Suppressor macrophage treated with lipopolysaccharide for 1 hour (primary cell): Measurements from ENCODE around the gene WDR83.
"Not testable (repeated sequence)": the region's sequence is repeated elsewhere in the genome, so short reads cannot be mapped to it uniquely, and the experiment has no call there.

Source experiments
- DNase-seq, 3 donors: peaks; one replicate each; pipeline ENCODE4 v3.0.0-alpha.2; 2020 to 2022

WDR83 gene

DNA sequence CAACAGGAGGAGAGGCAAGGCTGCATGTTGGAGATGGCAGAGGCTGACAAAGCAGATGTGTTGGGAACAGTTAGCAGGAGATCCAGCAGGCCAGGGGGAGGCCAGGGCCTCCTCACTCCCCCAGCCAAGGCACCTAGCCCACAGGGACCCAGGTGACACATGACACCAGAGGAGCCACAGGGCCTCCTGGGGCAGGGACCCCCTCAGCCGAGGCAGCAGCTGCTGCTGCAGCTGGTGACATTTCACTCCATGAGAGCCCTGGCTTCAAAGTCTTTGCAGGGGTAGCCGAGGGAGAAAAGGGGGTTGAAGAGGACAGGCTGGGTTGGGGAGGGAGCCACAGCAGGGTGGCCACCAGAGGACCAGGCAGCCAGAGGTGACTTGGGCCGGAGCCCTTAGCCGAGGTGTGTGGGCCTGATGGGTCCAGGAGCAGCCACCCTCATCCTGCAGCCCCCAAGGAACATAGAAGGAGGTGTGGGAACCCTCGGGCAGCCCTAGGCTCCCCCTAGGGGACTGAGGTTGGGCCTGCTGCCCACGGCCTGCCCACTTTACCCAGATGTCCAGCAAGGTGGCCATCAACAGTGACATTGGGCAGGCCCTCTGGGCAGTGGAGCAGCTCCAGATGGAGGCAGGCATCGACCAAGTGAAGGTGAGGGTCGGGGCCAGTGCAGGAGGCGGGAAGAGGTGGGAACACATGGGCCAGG is 21.0 kb downstream of the WDR83 start, which contains the start of gene GNG14:
TSS of gene GNG14 (plus strand) at position 503 of the 701 bp plus-strand sequence. CDS start at position 554, 51 bp downstream.
- DNase-seq = no peak

DNA sequence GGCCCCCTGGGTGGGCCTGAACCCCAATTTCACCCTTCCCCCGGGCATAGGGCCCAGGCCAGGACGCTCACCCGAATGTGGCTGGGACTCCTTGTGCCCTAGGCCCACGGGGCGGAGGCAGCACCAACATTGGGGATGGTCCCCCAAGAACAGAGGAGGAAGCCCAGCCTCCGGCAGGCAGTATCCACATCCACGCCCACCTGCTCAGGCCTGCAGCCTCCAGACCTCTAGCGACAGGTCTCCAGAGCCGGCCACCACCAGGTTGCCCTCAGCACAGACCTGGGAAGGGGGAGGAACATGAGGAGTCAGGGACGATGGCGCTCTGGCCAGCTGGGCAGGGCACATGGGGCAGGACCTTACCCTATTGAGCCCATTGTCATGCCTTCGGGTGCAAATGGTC is 22.4 kb downstream of the WDR83 start:
- DNase-seq = no peak

DNA sequence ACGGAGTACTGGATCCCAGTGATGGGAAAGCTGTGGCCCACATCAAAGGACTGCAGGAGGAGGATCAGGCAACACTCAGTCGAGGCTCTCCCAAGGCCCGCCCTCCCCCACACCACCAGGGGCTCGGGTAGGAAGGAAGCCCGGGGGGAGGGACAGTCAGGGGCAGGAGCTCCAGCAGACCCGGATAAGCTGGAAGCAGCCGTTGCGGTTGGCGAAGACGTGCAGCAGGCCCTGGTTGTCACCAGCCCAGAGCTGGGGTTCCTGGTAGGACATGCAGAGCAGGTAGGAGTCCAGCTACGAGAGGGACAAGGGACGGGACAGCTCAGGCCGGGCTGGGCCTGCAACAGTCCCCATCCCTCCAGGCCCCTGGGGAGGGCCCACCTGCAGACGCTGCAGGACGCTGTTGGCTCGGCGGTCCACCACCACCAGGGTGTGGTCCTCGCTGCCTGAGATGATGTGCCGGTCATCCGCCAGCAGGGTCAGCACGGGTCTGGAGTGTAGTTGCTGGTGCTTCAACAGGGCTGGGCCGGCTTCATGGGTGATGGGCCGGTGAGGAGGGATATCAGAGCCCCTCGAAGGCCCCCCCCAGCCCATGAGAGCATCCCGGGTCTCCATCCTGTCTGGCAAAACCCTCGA is 23.1 kb downstream of the WDR83 start:
- no peak for DNase-seq

DNA sequence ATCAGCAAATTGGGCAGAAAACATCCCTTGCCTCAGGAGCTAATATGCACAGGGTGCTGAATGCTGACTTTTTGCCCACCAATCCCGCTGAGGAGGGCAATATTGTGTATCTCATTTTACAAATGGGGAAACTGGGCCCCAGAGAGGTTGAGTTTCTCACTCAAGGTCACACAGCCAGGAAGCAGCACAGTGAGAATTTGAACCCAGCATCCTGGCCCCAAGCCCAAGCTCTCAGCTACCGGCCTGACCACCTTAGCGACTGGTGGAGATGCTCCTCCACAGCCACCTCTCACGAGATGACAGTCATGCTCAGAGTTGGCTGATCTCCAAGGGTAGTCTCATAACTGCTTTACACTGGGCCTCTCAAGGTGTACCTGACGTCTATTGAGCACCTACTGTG is 26.4 kb downstream of the WDR83 start:
- no peak for DNase-seq

DNA sequence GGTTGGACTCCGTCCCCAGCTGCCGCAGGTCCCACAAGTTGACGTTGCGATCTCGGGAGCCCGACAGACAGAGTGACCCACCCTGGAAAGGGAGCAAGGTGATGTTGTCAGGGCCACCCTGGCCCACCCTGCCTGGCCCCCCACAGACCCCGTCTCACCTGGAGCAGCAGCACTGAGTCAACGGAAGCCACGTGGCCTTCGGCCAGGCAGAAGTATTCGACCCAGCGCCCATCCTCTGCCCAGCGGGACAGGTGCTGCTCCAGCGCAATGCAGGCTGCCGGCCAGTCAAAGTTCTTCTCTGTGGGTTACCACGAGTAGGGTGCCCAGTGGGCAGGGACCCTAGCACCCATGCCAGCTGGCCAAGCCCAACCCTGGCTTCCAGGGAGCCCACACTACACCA is 28.0 kb downstream of the WDR83 start:
- DNase-seq = no peak

DNA sequence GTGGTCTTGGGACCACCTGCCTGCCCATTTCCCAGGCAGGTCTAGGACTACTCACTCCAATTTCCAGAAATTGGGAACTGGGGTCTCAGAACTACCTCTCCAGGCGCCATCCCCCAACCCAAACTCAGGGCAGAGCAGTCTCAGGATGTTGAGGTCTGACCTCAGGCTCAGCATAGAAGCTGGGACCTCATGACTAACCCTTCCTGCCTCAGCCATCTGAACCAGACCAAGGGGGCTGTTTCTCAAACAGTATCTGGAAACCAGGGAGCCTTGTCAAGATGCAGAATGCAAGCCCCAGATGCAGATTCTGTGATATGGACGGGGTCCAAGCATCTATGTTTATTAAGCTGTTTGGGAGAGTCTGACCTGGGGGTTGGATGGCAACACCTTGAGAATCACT is 28.5 kb downstream of the WDR83 start:
- DNase-seq = no peak

DNA sequence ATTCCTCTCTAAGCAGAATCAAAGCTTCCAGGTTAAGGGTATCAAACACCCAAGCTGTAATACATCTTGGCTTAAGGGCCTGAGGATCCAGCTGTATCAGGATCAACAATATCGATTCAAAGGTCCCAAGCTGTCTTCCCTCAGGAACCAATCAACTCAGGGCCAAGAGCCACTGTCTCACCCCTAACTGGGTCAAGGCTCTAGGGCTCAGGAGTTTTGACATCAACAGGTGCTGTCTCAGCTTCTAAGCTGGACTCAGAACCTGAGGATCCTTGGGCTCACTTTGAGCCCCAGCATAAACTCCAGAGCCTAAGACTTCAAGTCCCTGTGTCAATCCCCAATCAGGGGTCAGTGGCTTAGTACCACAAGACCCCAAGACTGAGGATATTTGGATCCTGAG is 28.9 kb downstream of the WDR83 start:
- no peak for DNase-seq

DNA sequence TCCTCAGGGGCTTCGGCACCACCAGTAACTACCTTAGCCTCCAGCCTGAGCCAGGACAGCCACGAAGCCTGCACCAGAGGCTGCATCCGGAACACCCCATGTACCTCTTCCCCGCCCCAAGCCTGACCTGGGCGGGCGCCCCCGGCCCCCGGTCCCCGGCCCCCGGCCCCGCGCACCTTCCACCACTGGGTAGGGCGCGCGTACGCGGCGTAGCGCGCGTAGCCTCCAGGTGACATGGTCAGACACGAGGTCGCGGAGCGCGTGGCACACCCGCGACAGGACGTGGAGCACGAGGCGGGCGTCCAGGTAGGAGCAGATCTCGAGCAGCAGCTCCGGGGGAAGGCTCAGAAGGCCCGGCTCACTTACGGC is 29.4 kb downstream of the WDR83 start:
- DNase-seq = no peak

DNA sequence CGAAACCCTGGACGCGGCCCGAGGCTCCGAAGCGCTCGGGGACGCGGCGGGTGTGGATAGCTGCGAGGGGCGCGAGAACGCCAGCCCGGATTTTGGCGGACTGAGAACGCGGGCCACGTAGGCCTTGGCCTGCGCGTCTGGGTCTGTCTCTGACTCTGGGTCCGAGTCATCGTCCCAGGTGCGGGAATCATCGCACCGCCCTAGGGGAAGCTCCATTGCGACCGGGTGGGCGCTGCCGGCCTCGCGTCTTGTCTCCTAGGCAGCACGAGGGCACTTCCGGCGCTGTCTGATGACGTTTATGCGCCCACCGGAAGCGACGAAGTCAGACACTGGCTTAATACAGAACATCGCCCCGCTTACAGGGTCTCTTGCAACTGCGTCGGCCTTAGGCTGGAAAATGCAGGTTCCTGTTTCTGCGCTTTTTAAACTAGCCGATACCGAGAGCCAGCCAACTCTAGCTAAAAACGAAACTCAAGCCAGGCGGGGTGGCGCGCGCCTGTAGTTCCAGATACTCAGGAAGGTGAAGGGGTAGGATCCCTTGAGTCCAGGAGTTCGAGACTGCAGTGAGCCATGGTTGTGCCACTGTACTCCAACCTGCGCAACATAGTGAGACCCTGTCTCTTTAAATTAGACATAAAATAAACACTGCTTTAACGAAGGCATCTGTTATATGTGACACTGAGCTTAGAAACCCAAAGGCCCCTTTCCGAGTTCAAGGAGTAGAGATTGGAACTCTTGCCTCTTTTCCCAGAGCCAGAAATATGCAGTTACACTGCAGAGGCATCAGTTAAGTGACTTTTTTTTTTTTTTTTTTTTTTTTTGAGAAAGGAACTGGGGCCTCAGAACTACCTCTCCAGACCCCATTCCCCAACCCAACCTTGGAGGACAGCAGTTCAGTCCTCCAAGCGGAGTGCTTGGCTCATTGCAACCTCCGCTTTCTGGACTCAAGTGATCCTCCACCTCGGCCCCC is 30.0 kb downstream of the WDR83 start, which contains the start of gene FBXW9:
TSS of gene FBXW9 (minus strand) at position 266 of the 970 bp plus-strand sequence. CDS start at position 216, 50 bp downstream.
- DNase-seq = peak; percentile 96 to 98 (median 98)

DNA sequence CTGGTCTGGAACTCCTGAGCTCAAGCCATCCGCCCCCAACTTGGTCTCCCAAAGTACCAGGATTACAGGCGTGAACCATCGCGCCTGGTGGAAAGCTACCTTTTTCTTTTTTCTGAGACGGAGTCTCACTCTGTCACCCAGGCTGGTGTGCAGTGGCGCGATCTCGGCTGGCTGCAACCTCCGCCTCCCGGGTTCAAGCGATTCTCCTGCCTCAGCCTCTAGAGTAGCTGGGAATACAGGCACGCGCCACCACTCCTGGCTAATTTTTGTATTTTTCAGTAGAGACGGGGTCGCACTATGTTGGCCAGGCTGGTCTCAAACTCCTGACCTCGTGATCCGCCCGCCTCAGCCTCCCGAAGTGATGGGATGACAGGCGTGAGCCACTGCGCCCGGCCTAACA is 30.8 kb downstream of the WDR83 start:
- not testable (repeated sequence) for DNase-seq

DNA sequence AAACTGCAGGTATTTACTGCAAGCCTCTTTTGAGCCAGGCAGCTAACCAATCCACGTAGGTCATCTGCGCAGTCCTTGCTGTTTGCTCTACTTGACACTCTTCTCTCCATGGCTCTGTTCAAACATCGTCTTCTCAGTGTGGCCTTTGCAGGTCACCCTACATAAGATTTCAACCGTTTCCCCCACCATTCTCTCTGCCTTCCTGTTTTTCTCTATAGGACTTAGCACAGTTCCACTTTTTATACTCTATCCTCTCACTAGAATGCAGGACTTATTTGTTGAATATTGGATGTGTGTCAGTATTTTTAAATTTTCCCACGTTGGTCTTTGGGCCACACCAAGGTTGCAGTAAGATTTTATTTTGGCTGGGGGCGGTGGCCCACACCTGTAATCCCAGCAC is 31.5 kb downstream of the WDR83 start:
- DNase-seq = no peak

DNA sequence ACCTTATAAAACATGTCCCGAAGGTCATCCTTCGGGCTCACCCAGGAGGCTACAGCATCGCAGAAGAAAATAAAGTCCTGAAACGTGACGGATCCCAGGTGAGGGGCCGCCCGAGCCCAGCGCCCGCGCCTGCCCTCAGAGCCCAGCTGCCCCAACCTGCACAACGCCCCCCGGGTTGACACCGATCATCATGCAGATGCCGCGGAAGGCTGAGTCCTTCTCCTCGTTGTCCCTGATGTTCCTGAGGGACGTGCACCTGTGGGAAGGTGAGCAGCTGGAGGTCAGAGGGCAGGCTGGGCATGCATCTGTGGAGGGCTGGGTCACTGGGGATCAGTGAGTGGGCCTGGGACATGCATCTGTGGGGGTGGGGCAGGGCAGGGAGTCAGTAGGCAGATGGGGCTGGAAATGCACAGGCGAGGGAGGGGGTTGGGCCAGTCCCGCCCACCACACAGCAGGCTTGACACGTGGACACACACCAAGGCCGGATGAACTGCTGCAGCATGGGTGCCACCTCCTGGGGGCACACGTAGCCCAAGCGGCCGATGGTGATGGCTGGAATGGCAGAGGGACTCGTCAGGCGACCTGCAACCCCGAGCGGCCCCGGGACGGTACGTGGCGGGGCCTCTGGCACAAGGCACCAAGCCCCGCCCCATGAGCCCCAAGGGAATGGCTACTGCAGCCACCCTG is 35.1 kb downstream of the WDR83 start:
- DNase-seq = no peak

DNA sequence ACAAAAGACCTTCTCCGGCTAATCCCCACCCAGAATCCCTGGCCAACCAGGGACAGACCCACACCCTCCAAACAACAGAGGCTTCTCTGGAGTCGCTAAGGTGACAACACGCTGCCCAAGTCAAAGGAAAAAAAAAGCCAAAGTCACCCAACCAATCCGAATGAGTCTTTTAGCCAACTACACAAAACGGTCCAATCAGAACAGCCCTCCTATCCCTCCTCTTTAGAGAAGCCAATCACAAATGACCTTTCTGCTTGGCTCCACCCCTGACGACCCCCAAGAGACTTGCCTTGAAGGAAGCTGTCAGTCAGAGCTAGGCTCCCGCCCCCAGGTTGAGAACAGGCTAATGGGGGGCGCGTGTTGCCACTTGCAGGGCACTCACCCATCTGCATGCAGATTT is 36.4 kb downstream of the WDR83 start:
- DNase-seq = peak; percentile 8 to 46 (median 25)

DNA sequence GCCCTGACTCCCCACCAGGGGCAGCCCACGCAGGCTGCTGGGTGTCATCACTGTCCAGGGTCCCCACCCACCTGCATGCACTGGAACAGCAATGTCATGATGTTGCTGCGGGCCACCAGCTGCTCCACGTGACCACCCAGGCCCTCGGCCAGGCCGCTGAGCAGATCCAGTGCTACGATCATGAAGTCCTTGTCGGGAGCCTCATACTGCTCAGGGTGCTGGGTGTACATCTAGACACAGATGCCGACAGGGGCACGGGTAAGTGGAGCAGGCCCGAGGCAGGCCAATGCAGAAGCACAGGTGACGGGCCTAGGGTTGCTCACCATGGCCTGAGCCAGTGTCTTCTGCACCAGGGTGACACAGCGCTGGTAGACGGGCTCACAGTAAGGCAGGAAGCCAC is 38.6 kb downstream of the WDR83 start:
- DNase-seq = no peak

DNA sequence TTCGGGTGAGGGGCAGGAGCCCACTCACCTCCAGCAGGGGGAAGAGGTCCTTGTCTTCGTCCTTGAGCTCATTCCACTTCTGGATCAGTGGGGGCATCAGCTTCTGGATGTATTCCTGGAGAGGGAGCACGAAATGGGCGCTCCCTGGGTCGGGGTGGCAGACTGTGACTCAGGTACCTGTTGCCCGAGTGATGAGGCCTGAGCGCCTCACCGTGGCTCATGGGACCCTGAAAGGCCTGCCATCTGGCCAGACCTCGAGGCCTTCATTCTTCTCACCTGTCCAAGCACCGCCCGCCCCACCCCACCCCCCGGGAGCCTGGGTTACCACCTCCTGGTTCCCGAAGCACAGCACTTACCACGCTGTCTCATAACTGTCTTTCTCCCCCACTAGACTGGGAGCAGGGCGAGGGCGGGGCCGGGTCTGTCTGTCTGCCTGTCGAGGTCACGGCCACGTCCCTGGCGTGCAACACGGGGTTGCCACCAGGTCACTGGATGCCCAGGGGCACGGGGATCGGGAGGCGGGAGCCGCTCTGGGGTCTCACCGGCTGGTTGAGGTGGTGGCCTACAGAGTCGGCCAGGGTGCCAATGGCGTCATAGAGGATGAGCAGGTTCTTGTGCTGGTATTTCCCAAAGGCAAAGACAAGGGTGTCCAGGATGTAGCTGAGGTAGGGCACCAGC is 39.2 kb downstream of the WDR83 start:
- no peak for DNase-seq

DNA sequence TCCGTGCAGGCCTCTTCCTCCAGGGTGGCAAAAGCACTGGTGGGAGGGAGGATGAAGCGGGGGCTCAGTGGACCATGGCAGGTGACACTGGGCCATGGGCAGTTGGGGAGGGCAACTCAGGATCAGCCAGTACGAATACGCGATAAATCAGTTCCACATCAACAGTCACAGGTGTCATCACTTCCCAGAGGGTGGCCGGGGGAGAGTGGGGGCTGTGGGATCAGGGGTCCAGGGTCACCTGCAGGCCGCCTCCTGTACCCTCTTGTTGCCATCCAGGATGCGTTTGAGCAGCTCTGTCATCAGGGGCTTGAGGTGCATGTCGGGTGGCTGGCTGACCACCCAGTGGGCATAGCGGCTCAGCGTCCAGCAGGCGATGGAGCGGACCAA is 39.7 kb downstream of the WDR83 start:
- no peak for DNase-seq

DNA sequence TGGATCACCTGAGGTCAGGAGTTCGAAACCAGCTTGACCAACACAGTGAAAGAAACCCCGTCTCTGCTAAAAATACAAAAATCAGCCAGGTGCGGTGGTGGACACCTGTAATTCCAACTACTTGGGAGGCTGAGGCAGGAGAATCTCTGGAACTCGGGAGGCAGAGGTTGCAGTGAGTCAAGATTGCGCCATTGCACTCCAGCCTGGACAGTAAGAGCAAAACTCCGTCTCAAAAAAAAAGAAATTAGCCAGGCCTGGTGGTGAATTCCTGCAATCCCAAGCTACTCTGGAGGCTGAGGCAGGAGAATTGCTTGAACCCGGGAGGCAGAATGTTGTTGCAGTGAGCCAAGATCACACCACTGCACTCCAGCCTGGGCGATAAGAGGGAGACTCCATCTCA is 42.0 kb downstream of the WDR83 start:
- DNase-seq = no peak

DNA sequence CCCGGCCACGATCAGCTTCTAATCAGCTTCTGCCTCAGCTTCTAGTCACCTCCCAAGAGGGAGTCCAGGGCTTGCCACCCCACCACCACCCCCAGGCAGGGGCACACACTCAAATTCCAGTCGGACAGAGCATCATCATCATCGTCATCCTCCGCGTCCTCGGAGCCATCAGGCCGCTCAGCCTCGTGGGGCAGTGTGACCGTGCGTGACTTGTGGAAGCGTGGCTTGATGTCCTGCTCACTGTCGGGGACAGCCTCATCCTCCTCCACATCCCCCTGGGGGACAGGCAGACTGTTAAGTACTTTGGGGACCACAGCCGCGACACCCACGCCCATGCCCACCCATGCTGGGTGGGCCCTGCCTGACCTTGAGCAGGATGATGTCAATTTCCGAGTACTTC is 44.6 kb downstream of the WDR83 start:
- no peak for DNase-seq

DNA sequence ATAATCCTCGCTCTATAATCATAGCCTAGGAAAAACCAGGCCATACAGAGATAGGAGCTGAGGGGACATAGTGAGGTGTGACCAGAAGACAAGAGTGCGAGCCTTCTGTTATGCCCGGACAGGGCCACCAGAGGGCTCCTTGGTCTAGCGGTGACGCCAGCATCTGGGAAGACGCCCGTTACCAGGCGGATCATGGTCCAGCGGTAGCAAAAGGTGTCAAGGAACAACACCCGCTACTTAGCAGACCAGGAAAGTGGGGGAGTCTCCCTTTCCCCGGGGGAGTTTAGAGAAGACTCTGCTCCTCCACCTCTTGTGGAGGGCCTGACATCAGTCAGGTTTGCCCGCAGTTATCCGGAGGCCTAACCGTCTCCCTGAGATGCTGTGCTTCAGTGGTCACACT is 45.5 kb downstream of the WDR83 start:
- not testable (repeated sequence) for DNase-seq

DNA sequence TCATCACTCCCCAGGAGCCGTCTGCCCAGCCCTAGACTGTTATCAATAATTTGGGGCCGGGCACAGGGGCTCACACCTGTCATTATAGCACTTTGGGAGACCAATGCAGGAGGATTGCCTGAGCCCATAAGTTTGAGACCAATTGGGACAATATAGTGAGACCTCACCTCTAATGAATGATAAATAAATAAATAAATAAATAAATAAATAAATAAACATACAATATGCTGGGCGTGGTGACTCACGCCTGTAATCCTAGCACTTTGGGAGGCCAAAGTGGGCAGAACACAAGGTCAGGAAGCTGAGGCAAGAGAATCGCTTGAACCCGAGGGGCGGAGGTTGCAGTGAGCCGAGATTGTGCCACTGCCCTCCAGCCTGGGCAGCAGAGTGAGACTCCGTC is 46.7 kb downstream of the WDR83 start:
- DNase-seq = not testable (repeated sequence)

DNA sequence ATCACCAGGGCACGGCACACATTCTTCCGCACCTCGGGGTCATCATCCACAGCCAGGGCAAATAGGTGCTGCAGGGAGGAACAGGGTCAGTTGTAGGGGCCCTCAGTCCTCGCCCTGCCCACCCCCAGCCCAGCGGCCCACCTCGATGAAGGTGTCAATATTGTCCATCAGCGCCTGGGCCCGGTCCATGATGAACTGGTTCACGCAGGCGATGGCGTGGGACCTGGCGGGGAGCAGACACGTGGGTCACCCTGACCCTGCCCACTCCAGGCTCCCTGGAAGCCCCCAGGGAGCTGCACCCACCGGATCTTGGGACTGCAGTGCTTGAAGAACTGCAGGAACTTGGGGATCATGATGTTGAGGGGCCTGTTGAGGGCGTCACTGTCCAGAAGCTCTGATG is 48.5 kb downstream of the WDR83 start:
- DNase-seq = no peak

DNA sequence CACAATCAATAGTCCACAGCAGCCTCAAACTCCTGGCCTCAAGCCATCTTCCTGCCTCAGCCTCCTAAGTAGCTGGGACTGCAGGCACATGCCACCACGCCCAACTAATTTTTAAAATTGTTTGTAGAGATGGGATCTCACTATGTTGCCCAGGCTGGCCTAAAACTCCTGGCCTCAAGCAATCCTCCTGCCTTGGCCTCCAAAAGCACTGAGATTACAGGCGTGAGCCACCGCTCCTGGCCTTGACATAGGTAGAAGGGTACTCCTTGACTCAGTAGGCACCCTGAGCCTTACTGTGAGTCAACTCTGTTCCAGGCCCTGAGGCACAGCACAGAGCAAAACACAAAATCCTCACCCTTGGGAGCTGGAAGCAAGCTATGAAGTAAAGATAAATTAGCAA is 49.3 kb downstream of the WDR83 start:
- no peak for DNase-seq
